Muscle layer of duodenum (tissue), 2 donors: ENCODE data around the gene EHMT2.
"Not testable (repeated sequence)": the region's sequence is repeated elsewhere in the genome, so short reads cannot be mapped to it uniquely, and the experiment has no call there.

Experiments
- H3K27ac ChIP-seq: one replicate; pipeline ENCODE4 v1.7.0; 2013; ENCODE audit warnings: mild to moderate bottlenecking, low read length
- H3K27me3 ChIP-seq: one replicate; pipeline ENCODE4 v1.7.0; 2013; ENCODE audit warnings: low read depth, mild to moderate bottlenecking, control low read depth, low read length
- H3K36me3 ChIP-seq, 2 donors: one replicate each; pipeline ENCODE4 v1.7.0; 2013; ENCODE audit warnings: low read length in 2 of 2, control low read depth in 1 of 2, mild to moderate bottlenecking in 1 of 2; ENCODE audit not compliant: insufficient read depth in 2 of 2, control insufficient read depth in 1 of 2
- H3K4me1 ChIP-seq, 2 donors: one replicate each; pipeline ENCODE4 v1.7.0; 2013; ENCODE audit warnings: low read length in 2 of 2, mild to moderate bottlenecking in 2 of 2, control low read depth in 1 of 2, moderate library complexity in 1 of 2; ENCODE audit not compliant: insufficient read depth in 2 of 2, control insufficient read depth in 1 of 2
- H3K4me3 ChIP-seq, 2 donors: one replicate each; pipeline ENCODE4 v1.7.0; 2013; ENCODE audit warnings: low read length in 2 of 2, low read depth in 1 of 2, mild to moderate bottlenecking in 1 of 2
- H3K9me3 ChIP-seq, 2 donors: one replicate each; pipeline ENCODE4 v1.7.0; 2013; ENCODE audit warnings: low read length in 2 of 2, control low read depth in 1 of 2, mild to moderate bottlenecking in 1 of 2; ENCODE audit not compliant: control insufficient read depth in 1 of 2
- donor health status: healthy.

EHMT2 gene

GRCh38 chr6:31909298-31909697, 11.8 kb upstream of the EHMT2 start:
- H3K4me1 ChIP-seq, H3K9me3 ChIP-seq, H3K4me3 ChIP-seq, H3K27ac ChIP-seq, H3K27me3 ChIP-seq, H3K36me3 ChIP-seq: not testable (repeated sequence)

GRCh38 chr6:31908791-31909190, 11.3 kb upstream of the EHMT2 start:
- H3K36me3 ChIP-seq, result no peaks in the 10 kb centered on the region
- H3K4me1 ChIP-seq, result no peaks in the 10 kb centered on the region
- no peaks in the 10 kb centered on the region for H3K9me3 ChIP-seq
- H3K4me3 ChIP-seq, result no peak overlapping the region
- no peak overlapping the region for H3K27ac ChIP-seq
- H3K27me3 ChIP-seq, result no peaks in the 10 kb centered on the region

- not testable (repeated sequence) for H3K4me1 ChIP-seq, H3K9me3 ChIP-seq, H3K4me3 ChIP-seq, H3K36me3 ChIP-seq, H3K27me3 ChIP-seq, H3K27ac ChIP-seq
Measured at GRCh38 chr6:31908255-31908654, 10.8 kb upstream of the EHMT2 start.

- no peak overlapping the region for H3K27ac ChIP-seq
- peaks cover 4 to 6% of the 10 kb centered on the region in 2 donors for H3K4me1 ChIP-seq
- H3K27me3 ChIP-seq, result no peaks in the 10 kb centered on the region
- H3K36me3 ChIP-seq, result no peaks in the 10 kb centered on the region
- no peaks in the 10 kb centered on the region for H3K9me3 ChIP-seq
- H3K4me3 ChIP-seq, result no peak overlapping the region
Measured at GRCh38 chr6:31907158-31907813, 9.8 kb upstream of the EHMT2 start.

GRCh38 chr6:31906727-31907126, 9.2 kb upstream of the EHMT2 start:
- not testable (repeated sequence) for H3K27ac ChIP-seq, H3K4me1 ChIP-seq, H3K9me3 ChIP-seq, H3K36me3 ChIP-seq, H3K27me3 ChIP-seq, H3K4me3 ChIP-seq

DNA sequence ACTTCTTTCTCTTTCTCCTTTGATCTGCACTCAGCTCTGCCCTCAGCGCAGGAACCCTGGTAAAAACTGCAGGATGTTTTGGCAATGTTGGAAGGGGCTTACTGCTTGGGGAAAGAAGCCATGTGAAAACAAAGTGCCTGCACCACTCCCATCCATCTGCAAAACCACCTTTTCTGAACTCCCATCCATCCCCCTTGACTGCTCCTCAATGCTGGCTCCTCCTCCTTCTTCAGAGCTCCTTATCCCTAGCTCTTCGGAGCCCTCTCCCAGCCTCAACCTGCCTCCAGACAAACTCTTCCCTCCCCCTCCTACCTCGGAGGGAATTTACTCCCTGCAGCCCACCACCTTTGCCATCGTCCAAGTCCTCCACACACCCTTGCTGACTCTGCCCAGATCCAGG, 8.6 kb upstream of the EHMT2 start:
- Histone ChIP-seq H3K36me3 (no peaks in the 10 kb centered on the region), H3K4me1 (peaks cover 4 to 9% of the 10 kb centered on the region in 2 donors), H3K9me3 (no peaks in the 10 kb centered on the region), H3K27me3 (no peaks in the 10 kb centered on the region), H3K27ac (no peak overlapping the region), H3K4me3 (no peak overlapping the region)

DNA sequence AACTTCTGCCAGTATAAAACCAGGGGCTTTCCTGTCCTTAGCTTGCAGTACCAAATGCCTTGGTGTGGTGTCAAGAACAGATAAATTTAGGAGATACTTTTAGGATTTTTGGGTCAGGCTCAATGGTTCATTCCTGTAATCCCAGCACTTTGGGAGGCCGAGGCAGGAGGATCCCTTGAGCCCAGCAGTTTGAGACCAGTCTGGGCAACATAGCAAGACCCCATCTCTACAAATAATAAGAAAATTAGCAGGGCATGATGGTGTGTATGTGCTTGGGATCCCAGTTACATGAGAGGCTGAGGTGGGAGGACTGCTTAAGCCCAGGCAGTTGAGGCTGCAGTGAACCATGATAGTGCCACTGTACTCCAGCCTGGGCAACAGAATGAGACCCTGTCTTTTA, 7.5 kb upstream of the EHMT2 start:
- Histone ChIP-seq H3K36me3 (no peaks in the 10 kb centered on the region), H3K4me1 (peaks cover 4 to 17% of the 10 kb centered on the region in 2 donors), H3K9me3 (no peaks in the 10 kb centered on the region), H3K27me3 (no peaks in the 10 kb centered on the region), H3K4me3 (no peak overlapping the region), H3K27ac (no peak overlapping the region)

GRCh38 chr6:31903957-31904356, 6.5 kb upstream of the EHMT2 start:
- H3K9me3 ChIP-seq, result no peaks in the 10 kb centered on the region
- no peaks in the 10 kb centered on the region for H3K27me3 ChIP-seq
- H3K4me1 ChIP-seq, result peaks cover 4 to 26% of the 10 kb centered on the region in 2 donors
- H3K27ac ChIP-seq, result peak overlapping the region; percentile 2
- H3K36me3 ChIP-seq, result no peaks in the 10 kb centered on the region
- no peak overlapping the region for H3K4me3 ChIP-seq

DNA sequence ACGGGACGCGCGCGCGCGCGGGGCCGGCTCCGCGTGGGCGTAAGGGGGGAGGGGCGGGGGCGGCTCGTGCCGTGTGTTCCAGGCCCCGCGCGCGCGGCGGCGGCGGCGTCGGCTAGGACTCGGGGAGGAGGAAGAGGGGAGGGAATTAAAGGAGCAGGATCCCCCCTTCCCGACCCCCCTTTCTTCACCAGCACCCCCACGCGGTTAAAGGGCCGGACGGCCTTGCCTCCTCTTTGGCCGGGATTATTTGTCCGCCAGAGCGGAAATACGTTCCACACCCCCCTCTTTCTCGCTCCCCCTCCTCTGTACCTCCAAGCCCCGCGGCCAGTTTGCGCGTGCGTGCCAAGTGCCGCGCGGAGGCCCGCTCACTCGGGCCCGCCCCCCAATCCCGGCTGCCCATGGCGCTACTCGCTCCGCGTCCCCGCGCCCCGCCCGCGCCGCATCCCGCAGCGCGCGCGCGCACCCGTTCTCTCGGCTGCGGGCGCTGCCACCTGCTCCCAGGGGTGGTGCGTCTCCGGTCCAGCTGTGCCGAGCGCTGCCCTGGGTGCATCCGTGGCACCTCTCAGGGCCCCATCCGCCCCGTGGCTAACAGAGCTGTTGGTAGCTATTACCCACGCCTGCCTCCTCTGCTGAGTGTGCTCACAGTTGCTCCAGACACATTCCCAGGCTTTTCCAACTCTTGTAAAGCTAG, 4.6 kb upstream of the EHMT2 start, which contains the start of gene ZBTB12:
Gene ZBTB12 (minus strand): TSS at position 134 of the 691 bp plus-strand sequence. CDS start 781 bp downstream, outside the sequence.
- H3K36me3 ChIP-seq, result no peaks in the 10 kb centered on the region
- H3K4me1 ChIP-seq, result peaks cover 7 to 33% of the 10 kb centered on the region in 2 donors
- peak within 1 kb of the TSS; percentile 71 to 85 for H3K4me3 ChIP-seq
- no peaks in the 10 kb centered on the region for H3K9me3 ChIP-seq
- peak within 1 kb of the TSS; percentile 92 for H3K27ac ChIP-seq
- no peaks in the 10 kb centered on the region for H3K27me3 ChIP-seq

GRCh38 chr6:31901415-31901952, 4.0 kb upstream of the EHMT2 start:
- Histone ChIP-seq H3K27ac (no peak overlapping the region), H3K4me1 (peaks cover 7 to 33% of the 10 kb centered on the region in 2 donors), H3K9me3 (no peaks in the 10 kb centered on the region), H3K4me3 (peak overlapping the region; percentile 21 to 85), H3K27me3 (no peaks in the 10 kb centered on the region), H3K36me3 (no peaks in the 10 kb centered on the region)

DNA sequence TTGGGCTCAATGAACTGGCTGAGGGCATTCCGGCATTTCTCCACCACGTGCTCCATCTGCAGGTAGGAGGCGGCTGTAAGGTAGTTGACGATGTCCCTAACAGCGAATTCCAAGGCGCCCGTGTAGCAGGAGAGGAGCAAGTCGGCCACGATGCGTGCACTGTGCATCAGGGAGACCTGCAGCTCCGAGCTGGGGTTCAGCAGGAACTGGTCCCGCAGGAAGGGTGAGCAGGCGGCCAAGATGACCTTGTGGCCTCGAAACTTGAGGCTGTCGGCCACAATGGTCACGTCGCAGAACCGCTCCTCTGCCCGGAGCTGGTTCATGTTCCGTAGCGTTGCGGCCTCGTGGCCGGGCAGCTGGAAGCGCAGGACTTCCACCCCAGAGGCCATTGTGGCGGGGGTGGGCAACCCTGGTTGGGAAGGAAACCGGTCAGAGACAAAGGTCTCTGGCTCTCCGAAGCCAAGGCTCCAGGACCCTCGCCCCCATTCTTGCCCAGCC, 3.5 kb upstream of the EHMT2 start:
- Histone ChIP-seq H3K27ac (no peak overlapping the region), H3K4me1 (peaks cover 7 to 33% of the 10 kb centered on the region in 2 donors)

More for the DNA sequence above, 3.5 kb upstream of the EHMT2 start:
- H3K36me3 ChIP-seq, result peaks cover 0 to 3% of the 10 kb centered on the region in 2 donors
- no peaks in the 10 kb centered on the region for H3K9me3 ChIP-seq
- H3K27me3 ChIP-seq, result no peaks in the 10 kb centered on the region
- H3K4me3 ChIP-seq, result peak overlapping the region; percentile 21 to 85
